ENCODE measurements around the gene PANX2. TPM values are rescaled to one million over a fixed set of nuclear protein-coding genes. Genes with fewer than 3 reads are reported as not detected.

PANX2 gene
- total and polyA plus RNA-seq, 2 experiments from 2014 or later, result 2.8 to 5.1 TPM

DNA sequence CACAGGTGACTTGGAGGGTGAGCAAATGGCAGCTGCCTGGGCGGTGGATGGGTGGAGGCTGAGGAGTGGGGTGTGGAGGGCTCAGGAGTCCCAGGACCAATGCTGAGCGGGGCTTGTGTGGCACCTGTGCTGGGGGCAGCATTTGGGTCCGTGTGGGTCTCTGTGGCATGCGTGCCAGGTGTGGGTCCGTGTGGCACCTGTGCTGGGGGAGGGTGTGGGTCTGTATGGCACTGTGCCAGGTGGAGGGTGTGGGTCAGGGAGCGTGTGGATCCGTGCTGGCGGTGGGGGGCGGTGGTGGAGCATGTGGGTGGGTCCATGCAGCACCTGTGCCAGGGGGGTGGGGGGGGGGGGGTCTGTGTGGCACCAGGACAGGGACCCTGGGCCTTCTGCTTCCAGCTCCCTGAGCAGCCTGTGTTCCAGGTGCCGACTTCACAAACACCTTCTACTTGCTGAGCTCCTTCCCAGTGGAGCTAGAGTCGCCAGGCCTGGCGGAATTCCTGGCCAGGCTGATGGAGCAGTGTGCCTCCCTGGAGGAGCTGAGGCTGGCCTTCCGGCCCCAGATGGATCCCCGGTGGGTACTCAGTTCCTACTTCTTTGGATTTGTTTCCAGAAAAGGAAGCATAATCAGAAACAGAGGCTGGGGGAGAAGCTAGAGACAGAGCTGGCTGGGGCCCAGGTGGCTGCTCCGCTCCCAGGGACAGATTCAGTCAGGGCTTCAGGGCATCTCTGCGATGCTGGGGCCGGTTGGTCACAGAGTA is 44.9 kb downstream of the PANX2 start:
- Histone ChIP-seq H3K27me3 (ENCODE audit: insufficient read depth) (no peaks in the 10 kb centered on the region), H3K9me2 (ENCODE audit: insufficient read depth) (no peaks in the 10 kb centered on the region), H3K4me3 (no peak overlapping the region), H3K79me2 (replicated peaks; ENCODE audit: insufficient read depth) (peaks cover 19% of the 10 kb centered on the region; the same call in 1 of the 2 replicates), H4K20me1 (replicated peaks; ENCODE audit: insufficient read depth) (peaks cover 18% of the 10 kb centered on the region), H3K27ac (ENCODE audit: low read depth) (no peak overlapping the region), H3K36me3 (ENCODE audit: insufficient read depth) (0 out of 2 replicates have a peak, but pooled peaks cover 7% of the 10 kb centered on the region), H2AFZ (no peak overlapping the region), H3K4me2 (no peak overlapping the region), H3K4me1 (ENCODE audit: insufficient read depth) (no peaks in the 10 kb centered on the region; the same call in 1 of the 2 replicates), H3F3A (replicated peaks; ENCODE audit: low read depth) (no peaks in the 10 kb centered on the region)
- H3K9me3 Mint-ChIP-seq, result no peaks in the 10 kb centered on the region; the same call in 2 of the 3 replicates
- H3K36me3 Mint-ChIP-seq (ENCODE audit: low read depth), result peaks cover 70% of the 10 kb centered on the region
- peaks cover 1% of the 10 kb centered on the region for H3K27me3 Mint-ChIP-seq (ENCODE audit: insufficient read depth, low read depth, poor library complexity)
- no peak overlapping the region for H3K4me3 Mint-ChIP-seq
- no peak overlapping the region for H3K27ac Mint-ChIP-seq
- H3K4me1 Mint-ChIP-seq, result peaks cover 2% of the 10 kb centered on the region; the same call in 2 of the 3 replicates
- no peak for ATAC-seq
- no peak for TF ChIP-seq STAT1 (IDR thresholded peaks at IDR 0.05; ENCODE audit: unreplicated experiment)
- TF ChIP-seq EZH2phosphoT487 (IDR thresholded peaks at IDR 0.05; ENCODE audit: unreplicated experiment), result no peak
- no peak for TF ChIP-seq NANOG (IDR thresholded peaks at IDR 0.05; ENCODE audit: borderline replicate concordance)
- no peak for TF ChIP-seq EZH2 (IDR thresholded peaks at IDR 0.05; ENCODE audit: low read depth, unreplicated experiment)
- no peak for TF ChIP-seq ZNF114 (CRISPR knock-in tag; IDR thresholded peaks at IDR 0.05)
- no peak for TF ChIP-seq CREB1 (CRISPR knock-in tag; IDR thresholded peaks at IDR 0.05; ENCODE audit: low read depth)
- no peak for TF ChIP-seq ZNF331 (CRISPR knock-in tag; IDR thresholded peaks at IDR 0.05; ENCODE audit: low read depth)
- TF ChIP-seq, protein P1, sequence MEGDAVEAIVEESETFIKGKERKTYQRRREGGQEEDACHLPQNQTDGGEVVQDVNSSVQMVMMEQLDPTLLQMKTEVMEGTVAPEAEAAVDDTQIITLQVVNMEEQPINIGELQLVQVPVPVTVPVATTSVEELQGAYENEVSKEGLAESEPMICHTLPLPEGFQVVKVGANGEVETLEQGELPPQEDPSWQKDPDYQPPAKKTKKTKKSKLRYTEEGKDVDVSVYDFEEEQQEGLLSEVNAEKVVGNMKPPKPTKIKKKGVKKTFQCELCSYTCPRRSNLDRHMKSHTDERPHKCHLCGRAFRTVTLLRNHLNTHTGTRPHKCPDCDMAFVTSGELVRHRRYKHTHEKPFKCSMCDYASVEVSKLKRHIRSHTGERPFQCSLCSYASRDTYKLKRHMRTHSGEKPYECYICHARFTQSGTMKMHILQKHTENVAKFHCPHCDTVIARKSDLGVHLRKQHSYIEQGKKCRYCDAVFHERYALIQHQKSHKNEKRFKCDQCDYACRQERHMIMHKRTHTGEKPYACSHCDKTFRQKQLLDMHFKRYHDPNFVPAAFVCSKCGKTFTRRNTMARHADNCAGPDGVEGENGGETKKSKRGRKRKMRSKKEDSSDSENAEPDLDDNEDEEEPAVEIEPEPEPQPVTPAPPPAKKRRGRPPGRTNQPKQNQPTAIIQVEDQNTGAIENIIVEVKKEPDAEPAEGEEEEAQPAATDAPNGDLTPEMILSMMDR (conservative IDR thresholded peaks at IDR 0.05; ENCODE audit: low read depth in 2 of 2), result no peak
- TF ChIP-seq, protein P2, sequence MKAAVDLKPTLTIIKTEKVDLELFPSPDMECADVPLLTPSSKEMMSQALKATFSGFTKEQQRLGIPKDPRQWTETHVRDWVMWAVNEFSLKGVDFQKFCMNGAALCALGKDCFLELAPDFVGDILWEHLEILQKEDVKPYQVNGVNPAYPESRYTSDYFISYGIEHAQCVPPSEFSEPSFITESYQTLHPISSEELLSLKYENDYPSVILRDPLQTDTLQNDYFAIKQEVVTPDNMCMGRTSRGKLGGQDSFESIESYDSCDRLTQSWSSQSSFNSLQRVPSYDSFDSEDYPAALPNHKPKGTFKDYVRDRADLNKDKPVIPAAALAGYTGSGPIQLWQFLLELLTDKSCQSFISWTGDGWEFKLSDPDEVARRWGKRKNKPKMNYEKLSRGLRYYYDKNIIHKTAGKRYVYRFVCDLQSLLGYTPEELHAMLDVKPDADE (IDR thresholded peaks at IDR 0.05), result no peak
- no peak for TF ChIP-seq POLR2AphosphoS5 (IDR thresholded peaks at IDR 0.05; ENCODE audit: low read depth)
- TF ChIP-seq JUNB (IDR thresholded peaks at IDR 0.05; ENCODE audit: unreplicated experiment), result no peak
- TF ChIP-seq, protein P3, sequence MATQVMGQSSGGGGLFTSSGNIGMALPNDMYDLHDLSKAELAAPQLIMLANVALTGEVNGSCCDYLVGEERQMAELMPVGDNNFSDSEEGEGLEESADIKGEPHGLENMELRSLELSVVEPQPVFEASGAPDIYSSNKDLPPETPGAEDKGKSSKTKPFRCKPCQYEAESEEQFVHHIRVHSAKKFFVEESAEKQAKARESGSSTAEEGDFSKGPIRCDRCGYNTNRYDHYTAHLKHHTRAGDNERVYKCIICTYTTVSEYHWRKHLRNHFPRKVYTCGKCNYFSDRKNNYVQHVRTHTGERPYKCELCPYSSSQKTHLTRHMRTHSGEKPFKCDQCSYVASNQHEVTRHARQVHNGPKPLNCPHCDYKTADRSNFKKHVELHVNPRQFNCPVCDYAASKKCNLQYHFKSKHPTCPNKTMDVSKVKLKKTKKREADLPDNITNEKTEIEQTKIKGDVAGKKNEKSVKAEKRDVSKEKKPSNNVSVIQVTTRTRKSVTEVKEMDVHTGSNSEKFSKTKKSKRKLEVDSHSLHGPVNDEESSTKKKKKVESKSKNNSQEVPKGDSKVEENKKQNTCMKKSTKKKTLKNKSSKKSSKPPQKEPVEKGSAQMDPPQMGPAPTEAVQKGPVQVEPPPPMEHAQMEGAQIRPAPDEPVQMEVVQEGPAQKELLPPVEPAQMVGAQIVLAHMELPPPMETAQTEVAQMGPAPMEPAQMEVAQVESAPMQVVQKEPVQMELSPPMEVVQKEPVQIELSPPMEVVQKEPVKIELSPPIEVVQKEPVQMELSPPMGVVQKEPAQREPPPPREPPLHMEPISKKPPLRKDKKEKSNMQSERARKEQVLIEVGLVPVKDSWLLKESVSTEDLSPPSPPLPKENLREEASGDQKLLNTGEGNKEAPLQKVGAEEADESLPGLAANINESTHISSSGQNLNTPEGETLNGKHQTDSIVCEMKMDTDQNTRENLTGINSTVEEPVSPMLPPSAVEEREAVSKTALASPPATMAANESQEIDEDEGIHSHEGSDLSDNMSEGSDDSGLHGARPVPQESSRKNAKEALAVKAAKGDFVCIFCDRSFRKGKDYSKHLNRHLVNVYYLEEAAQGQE (IDR thresholded peaks at IDR 0.05; ENCODE audit: unreplicated experiment), result no peak
- TF ChIP-seq, protein P4, sequence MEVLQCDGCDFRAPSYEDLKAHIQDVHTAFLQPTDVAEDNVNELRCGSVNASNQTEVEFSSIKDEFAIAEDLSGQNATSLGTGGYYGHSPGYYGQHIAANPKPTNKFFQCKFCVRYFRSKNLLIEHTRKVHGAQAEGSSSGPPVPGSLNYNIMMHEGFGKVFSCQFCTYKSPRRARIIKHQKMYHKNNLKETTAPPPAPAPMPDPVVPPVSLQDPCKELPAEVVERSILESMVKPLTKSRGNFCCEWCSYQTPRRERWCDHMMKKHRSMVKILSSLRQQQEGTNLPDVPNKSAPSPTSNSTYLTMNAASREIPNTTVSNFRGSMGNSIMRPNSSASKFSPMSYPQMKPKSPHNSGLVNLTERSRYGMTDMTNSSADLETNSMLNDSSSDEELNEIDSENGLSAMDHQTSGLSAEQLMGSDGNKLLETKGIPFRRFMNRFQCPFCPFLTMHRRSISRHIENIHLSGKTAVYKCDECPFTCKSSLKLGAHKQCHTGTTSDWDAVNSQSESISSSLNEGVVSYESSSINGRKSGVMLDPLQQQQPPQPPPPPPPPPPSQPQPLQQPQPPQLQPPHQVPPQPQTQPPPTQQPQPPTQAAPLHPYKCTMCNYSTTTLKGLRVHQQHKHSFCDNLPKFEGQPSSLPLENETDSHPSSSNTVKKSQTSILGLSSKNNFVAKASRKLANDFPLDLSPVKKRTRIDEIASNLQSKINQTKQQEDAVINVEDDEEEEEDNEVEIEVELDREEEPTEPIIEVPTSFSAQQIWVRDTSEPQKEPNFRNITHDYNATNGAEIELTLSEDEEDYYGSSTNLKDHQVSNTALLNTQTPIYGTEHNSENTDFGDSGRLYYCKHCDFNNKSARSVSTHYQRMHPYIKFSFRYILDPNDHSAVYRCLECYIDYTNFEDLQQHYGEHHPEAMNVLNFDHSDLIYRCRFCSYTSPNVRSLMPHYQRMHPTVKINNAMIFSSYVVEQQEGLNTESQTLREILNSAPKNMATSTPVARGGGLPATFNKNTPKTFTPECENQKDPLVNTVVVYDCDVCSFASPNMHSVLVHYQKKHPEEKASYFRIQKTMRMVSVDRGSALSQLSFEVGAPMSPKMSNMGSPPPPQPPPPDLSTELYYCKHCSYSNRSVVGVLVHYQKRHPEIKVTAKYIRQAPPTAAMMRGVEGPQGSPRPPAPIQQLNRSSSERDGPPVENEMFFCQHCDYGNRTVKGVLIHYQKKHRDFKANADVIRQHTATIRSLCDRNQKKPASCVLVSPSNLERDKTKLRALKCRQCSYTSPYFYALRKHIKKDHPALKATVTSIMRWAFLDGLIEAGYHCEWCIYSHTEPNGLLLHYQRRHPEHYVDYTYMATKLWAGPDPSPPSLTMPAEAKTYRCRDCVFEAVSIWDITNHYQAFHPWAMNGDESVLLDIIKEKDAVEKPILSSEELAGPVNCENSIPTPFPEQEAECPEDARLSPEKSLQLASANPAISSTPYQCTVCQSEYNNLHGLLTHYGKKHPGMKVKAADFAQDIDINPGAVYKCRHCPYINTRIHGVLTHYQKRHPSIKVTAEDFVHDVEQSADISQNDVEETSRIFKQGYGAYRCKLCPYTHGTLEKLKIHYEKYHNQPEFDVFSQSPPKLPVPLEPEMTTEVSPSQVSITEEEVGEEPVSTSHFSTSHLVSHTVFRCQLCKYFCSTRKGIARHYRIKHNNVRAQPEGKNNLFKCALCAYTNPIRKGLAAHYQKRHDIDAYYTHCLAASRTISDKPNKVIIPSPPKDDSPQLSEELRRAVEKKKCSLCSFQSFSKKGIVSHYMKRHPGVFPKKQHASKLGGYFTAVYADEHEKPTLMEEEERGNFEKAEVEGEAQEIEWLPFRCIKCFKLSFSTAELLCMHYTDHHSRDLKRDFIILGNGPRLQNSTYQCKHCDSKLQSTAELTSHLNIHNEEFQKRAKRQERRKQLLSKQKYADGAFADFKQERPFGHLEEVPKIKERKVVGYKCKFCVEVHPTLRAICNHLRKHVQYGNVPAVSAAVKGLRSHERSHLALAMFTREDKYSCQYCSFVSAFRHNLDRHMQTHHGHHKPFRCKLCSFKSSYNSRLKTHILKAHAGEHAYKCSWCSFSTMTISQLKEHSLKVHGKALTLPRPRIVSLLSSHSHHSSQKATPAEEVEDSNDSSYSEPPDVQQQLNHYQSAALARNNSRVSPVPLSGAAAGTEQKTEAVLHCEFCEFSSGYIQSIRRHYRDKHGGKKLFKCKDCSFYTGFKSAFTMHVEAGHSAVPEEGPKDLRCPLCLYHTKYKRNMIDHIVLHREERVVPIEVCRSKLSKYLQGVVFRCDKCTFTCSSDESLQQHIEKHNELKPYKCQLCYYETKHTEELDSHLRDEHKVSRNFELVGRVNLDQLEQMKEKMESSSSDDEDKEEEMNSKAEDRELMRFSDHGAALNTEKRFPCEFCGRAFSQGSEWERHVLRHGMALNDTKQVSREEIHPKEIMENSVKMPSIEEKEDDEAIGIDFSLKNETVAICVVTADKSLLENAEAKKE (CRISPR knock-in tag; IDR thresholded peaks at IDR 0.05), result no peak
- DNase-seq (ENCODE audit: low spot score), result no peak
